Adipose tissue (tissue), 3 donors: Measurements from ENCODE around the gene SPRED2. TPM values are rescaled to one million over a fixed set of nuclear protein-coding genes. Genes with fewer than 3 reads are reported as not detected.

Experiments
- H3K27ac ChIP-seq: one replicate; pipeline ENCODE4 v1.5.1; 2013; ENCODE audit warnings: low read depth, low read length
- WGBS, 3 donors: extraction: QIAGEN DNeasy Blood & Tissue Kit; methylation state at CpG; one replicate each; pipeline ENCODE4 v1.1.7; 2013; 5-methylcytosine and 5-hydroxymethylcytosine counted together
- polyA plus RNA-seq, 3 donors: library from polyadenylated mRNA; stranded (reverse); fragments of 200-250 nt; gene quantifications; one replicate each; pipeline ENCODE4 v1.2.3, GENCODE V29; 2013
- donor health status: healthy with polysubstance abuse.
- donor health status: Bipolar disorder and iron deficiency.
- donor health status: healthy.

SPRED2 gene
- polyA plus RNA-seq, 3 donors, result 8.0 to 21.1 (median 20.8) TPM

GRCh38 chr2:65450393-65450792 is 18.0 kb upstream of the SPRED2 start:
- 71 to 88% (median 75%) methylated on average over 3 of the region's 3 CpGs for WGBS, 3 donors
- no peak overlapping the region for H3K27ac ChIP-seq

- WGBS, 3 donors, result 92 to 95% (median 93%) methylated on average over 5 of the region's 5 CpGs
- no peak overlapping the region for H3K27ac ChIP-seq
Observed at GRCh38 chr2:65443509-65444186, 11.2 kb upstream of the SPRED2 start.

GRCh38 chr2:65442420-65443020 is 10.1 kb upstream of the SPRED2 start:
- WGBS, 3 donors, result 93 to 96% (median 94%) methylated on average over 5 of the region's 5 CpGs
- H3K27ac ChIP-seq, result no peak overlapping the region

GRCh38 chr2:65438137-65438899 is 5.9 kb upstream of the SPRED2 start:
- no peak overlapping the region for H3K27ac ChIP-seq
- WGBS, 3 donors, result 98 to 100% (median 98%) methylated on average over 2 of the region's 2 CpGs

GRCh38 chr2:65437392-65438135 is 5.2 kb upstream of the SPRED2 start:
- 86 to 92% (median 91%) methylated on average over 9 of the region's 9 CpGs for WGBS, 3 donors
- no peak overlapping the region for H3K27ac ChIP-seq

- 4 to 8% (median 5%) methylated on average over 12 of the region's 12 CpGs for WGBS, 3 donors
Observed at GRCh38 chr2:65436824-65437221, 4.4 kb upstream of the SPRED2 start.

GRCh38 chr2:65436169-65436823 is 3.9 kb upstream of the SPRED2 start:
- H3K27ac ChIP-seq, result peak overlapping the region; percentile 91
- 0% methylated on average over 65 of the region's 65 CpGs for WGBS, 3 donors

More at GRCh38 chr2:65436824-65437221, 4.4 kb upstream of the SPRED2 start:
- H3K27ac ChIP-seq, result peak overlapping the region; percentile 51

- 0 to 1% (median 0%) methylated on average over 35 to 42 of the region's 42 CpGs for WGBS, 3 donors
- peak overlapping the region; percentile 91 for H3K27ac ChIP-seq
Observed at GRCh38 chr2:65435625-65436168, 3.3 kb upstream of the SPRED2 start.

- H3K27ac ChIP-seq, result no peak overlapping the region
- WGBS, 3 donors, result 67 to 85% (median 74%) methylated on average over 3 of the region's 3 CpGs
Observed at GRCh38 chr2:65434592-65435241, 2.3 kb upstream of the SPRED2 start.

GRCh38 chr2:65431421-65432226 is 775 bp downstream of the SPRED2 start:
- peak overlapping the region; percentile 60 for H3K27ac ChIP-seq
- WGBS, 3 donors, result 0% methylated on average over 70 to 71 of the region's 71 CpGs

- peak overlapping the region; percentile 60 for H3K27ac ChIP-seq
- WGBS, 3 donors, result 0 to 1% (median 1%) methylated on average over 80 to 95 of the region's 95 CpGs
Observed at GRCh38 chr2:65430603-65431420, 1.6 kb downstream of the SPRED2 start.

GRCh38 chr2:65429786-65430602 is 2.4 kb downstream of the SPRED2 start:
- H3K27ac ChIP-seq, result no peak overlapping the region
- WGBS, 3 donors, result 27 to 33% (median 29%) methylated on average over 17 of the region's 17 CpGs

GRCh38 chr2:65427532-65427931 is 4.9 kb downstream of the SPRED2 start:
- 73 to 88% (median 86%) methylated on average over 2 of the region's 2 CpGs for WGBS, 3 donors

GRCh38 chr2:65425276-65425675 is 7.1 kb downstream of the SPRED2 start:
- 44 to 59% (median 52%) methylated on average over 2 of the region's 2 CpGs for WGBS, 3 donors
- H3K27ac ChIP-seq, result no peak overlapping the region

More at GRCh38 chr2:65427532-65427931, 4.9 kb downstream of the SPRED2 start:
- H3K27ac ChIP-seq, result no peak overlapping the region

- WGBS, 3 donors, result 65 to 84% (median 80%) methylated on average over 3 of the region's 3 CpGs
- no peak overlapping the region for H3K27ac ChIP-seq
Observed at GRCh38 chr2:65424391-65424790, 8.0 kb downstream of the SPRED2 start.
